SK-N-MC (cell line): ENCODE data around the gene SLC6A9.

Experiments used
- EZH2 ChIP-seq: fragments of 200-600 bp; sonication (generic); IDR thresholded peaks from one replicate; pipeline ENCODE4 v1.6.1; 2017; ENCODE audit warnings: antibody characterized with exemption
- POLR2AphosphoS5 ChIP-seq: IDR thresholded peaks from 2 replicates; pipeline ENCODE4 v1.6.1; 2012; ENCODE audit warnings: mild to moderate bottlenecking, low read depth, low read length, borderline replicate concordance

- TF ChIP-seq POLR2AphosphoS5: peak; percentile 78
- no peak for TF ChIP-seq EZH2
Measured at GRCh38 chr1:43974443-43975248, 56.6 kb downstream of the SLC6A9 start, which contains the start of gene ATP6V0B.
